HG03097 (cell line): ENCODE data around the gene LPIN2.
"Not testable (repeated sequence)": the region's sequence is repeated elsewhere in the genome, so short reads cannot be mapped to it uniquely, and the experiment has no call there.

Experiments used
- ATAC-seq: cut with Tn5 transposase; IDR thresholded peaks from one replicate; pipeline ENCODE4 v1.9.1; 2021; ENCODE audit not compliant: unreplicated experiment, low FRiP score

Gene LPIN2

DNA sequence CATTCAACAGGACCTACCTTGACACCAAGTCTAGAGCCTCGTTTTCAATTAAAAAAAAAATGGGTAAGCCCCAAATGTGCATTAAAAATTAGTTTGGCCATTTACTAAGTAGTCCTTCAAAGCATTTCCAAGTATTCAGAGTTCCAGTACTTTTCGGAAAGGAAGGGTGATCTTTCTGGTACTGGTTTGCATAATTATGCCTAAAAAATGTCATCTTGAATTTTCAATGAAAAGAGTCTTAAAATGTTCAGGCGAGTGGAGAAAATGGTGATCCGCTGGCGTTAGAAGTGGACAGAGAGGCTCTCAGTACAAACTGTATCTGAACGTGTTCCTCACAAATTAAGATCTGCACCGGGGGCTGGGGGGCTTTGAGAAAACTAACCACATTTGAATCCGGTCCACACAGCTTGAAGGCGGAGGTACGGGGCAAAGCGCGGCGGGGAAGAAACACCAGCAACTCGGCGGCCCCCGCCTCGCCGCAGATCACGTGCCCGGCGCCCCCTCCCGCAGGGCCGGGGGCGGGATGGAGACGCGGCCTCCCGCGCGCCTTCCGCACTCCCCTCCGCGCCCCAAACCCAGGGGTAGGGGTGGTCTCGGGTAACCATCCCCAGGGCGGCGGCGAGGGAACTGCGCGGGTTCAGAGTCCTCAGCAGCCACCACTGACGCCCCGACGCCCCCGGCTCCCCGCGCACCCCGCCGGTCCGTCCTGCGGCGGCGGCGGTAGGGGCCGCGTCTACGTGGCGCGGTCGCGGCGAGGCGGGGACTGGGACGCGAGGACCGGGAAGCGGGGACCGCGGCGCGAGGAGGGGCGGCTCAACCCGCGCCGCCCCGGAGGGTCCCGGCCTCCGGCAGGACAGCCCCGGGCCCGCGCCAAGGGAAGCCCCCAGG, 564 bp downstream of the LPIN2 start:
- ATAC-seq: no peak

DNA sequence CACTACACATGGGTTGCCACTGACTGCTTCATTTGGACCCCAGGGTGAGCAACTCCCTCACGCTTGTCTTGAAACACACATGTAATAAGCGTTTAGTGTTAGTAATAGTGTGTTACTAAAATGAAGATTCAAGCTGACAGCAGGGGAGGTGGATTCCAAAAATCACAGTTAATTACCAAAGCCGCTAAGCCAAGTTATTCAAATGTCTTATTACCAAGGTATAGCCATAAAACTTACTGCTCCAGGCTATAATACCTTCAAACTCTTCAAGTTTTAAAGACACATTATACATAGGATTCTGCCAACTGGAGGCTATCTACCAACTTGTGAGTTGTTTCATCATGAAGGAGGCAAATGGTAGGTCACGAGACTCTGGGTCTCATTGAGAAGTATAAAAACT, 2.9 kb downstream of the LPIN2 start:
- ATAC-seq: no peak

DNA sequence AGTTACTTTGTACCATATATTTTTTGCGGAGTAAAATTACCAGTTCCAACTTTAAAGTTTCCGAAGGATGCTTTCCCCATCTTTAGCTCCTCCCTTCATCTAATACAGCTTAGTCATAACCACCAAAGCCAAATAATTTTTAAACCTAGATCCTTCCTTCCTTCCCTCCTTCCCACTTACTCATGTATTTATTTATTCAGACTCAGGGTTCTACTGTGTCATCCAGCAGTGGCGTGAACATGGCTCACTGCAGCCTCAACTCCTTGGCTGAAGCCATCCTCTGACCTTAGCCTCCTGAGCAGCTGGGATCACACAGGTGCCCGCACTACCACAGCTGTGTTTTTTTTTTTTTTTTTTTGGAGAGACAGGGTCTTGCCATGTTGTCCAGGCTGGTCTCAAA, 4.4 kb downstream of the LPIN2 start:
- no peak for ATAC-seq

- no peak for ATAC-seq
Observed at GRCh38 chr18:3007491-3007890, 5.5 kb downstream of the LPIN2 start.

DNA sequence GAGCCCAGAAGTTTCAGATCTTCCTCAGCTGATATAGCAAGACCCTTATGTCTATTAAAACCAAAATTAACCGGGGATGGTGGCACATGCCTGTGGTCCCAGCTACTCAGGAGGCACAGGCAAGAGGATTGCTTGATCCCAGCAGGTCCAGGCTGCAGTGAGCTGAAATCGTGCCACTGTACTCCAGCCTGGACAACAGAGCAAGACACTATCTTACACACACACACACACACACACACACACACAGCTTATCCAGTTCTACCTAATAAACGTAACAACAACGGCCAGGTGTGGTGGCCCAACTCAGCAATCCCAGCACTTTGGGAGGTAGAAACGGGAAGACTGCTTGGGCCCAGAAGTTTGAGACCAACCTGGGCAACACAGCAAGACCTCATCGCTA, 7.5 kb downstream of the LPIN2 start:
- no peak for ATAC-seq

- not testable (repeated sequence) for ATAC-seq
Observed at GRCh38 chr18:3003766-3004165, 9.2 kb downstream of the LPIN2 start.

DNA sequence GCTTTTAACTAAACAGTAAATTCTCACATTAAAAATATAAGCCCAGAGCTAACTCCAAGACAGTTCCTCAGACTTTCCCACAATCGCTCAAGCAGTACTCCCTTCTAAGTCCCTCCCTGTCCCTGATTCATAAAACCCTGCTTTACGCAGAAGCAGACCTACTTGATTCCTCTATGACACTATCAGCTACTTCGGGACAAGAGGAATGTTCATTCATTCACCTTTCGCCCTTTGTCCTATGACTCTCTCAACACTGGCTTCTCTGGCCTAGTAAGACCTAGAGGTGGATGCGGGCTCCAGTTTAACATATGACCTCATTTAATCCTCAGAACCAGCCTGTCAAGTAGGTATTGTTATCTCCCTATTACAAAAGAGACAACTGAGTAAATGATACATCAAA, 10.2 kb downstream of the LPIN2 start:
- ATAC-seq: no peak

DNA sequence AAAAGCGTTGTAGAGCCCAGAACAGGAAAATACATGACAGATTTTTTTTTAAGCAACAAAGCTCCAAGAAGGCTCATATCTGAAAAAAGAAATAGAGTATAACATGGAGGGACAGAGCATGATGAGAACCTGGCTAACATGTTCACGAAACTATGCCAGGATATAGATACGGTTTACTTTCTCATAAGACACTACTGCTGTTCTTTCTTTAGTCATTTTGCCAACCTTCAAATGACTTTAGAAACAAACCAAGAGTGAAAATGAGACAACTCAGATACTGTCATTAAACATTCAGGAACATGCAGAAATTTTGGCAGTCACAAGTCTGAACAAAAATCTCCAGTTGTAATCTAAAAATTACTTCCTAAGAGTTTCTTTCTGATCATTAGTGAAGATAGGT, 14.3 kb downstream of the LPIN2 start:
- ATAC-seq: no peak

GRCh38 chr18:2997846-2998564, 14.9 kb downstream of the LPIN2 start:
- ATAC-seq: no peak

GRCh38 chr18:2997429-2997828, 15.5 kb downstream of the LPIN2 start:
- no peak for ATAC-seq

DNA sequence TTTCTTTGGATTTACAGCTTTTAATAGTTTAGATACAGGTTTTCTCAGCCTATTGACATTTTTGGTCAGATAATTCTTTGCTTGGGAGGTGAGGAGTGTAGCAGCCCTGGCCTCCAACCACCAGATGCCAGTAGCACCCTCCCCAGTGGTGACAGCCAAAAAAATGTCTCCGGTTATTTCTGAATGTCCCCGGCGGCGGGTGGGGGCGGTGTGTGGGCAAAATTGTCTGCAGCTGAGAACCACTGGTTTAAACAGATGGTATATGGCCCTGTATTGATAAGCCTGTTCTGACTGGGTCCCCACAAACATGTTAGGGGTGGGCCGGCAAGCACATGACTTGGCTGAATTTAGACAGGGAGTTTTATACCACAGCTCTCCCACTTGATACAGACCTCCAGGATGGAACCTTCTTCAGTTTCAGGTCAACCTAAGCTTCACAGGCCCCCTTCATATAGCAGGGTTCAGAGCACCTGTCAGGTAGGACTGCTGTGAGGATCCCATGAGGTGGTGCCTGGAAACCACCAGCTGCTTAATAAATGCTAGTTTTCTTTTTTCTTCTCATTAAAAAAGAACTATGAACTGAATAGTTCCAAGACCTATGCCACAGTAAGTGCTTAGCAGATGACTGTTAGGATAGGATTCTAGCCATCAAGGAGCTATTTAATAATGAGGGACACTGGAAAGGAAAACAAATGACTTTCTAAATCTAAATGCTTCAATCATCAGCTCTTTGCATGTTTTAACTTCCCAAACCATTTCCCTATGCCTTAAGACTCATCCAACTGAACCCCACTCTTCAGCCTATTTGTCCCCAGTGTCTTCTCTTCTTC, 18.1 kb downstream of the LPIN2 start:
- peak; percentile 64 for ATAC-seq

GRCh38 chr18:2994020-2994589, 18.8 kb downstream of the LPIN2 start:
- ATAC-seq: no peak

GRCh38 chr18:2992995-2993877, 19.7 kb downstream of the LPIN2 start:
- no peak for ATAC-seq

DNA sequence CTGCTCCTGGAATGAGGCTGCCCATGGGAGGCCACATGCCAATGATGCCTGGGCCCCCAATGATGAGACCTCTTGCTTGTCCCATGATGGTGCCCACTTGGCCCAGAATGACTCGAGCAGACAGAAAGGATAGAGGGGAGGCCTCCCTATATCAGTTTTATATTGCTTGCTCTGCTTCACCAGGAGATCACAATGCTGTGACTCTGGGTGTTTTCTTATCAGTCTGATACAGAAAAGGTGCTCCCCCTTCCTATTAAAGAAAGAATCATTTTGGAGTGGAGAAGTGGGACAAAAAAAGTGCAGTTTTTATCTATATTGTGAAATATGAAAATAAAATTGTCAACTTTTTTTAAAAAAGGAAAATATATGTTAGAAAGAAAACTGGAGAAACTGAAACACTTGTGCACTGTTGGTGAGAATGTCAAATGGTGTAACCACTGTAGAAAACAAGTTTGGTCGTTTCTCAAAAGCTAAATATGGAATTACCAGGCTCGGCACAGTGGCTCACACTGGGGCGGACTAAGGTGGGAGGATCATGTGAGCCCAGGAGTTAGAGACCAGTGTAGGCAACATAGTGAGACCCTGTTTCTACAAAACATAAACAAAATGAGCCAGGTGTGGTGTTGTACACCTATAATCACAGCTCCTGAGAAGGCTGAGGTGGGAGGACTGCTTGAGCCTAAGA, 21.8 kb downstream of the LPIN2 start:
- ATAC-seq: no peak

- ATAC-seq: no peak
Observed at GRCh38 chr18:2987876-2988790, 24.8 kb downstream of the LPIN2 start.

GRCh38 chr18:2986150-2986865, 26.6 kb downstream of the LPIN2 start:
- ATAC-seq: no peak

- no peak for ATAC-seq
Observed at GRCh38 chr18:2985628-2986027, 27.3 kb downstream of the LPIN2 start.
